Measurements from ENCODE around the gene MEIOSIN. TPM values are rescaled to one million over a fixed set of nuclear protein-coding genes. Genes with fewer than 3 reads are reported as not detected.
A peak's percentile ranks its signal among the peaks of the same experiment; 100 is the strongest.

MEIOSIN gene
- total and polyA plus RNA-seq, 9 of the 15 experiments (the other 6 are each of a cell fraction or from before 2014, with no cell fraction given), result 0.06 to 2.0 (median 0.76) TPM

GRCh38 chr19:45739498-45740439, 6.5 kb downstream of the MEIOSIN start (continued):
- TF ChIP-seq ATF1 (CRISPR knock-in tag; IDR thresholded peaks at IDR 0.05) (no peak), ATF1 (tag; IDR thresholded peaks at IDR 0.05) (peak; percentile 70), HDAC8 (tag; IDR thresholded peaks at IDR 0.05) (peak; percentile 81), CC2D1A (IDR thresholded peaks at IDR 0.05) (no peak; the same call in 1 of the 2 replicates), POLR2G (IDR thresholded peaks at IDR 0.05; ENCODE audit: low read depth, low read length) (peak; percentile 59), ZNF217 (CRISPR knock-in tag; IDR thresholded peaks at IDR 0.05) (no peak), SP2 (IDR thresholded peaks at IDR 0.05; ENCODE audit: extremely low read depth, low read depth, low read length, poor library complexity, severe bottlenecking) (no peak), MBD1 (CRISPR knock-in tag; IDR thresholded peaks at IDR 0.05) (no peak), CBFA2T3 (IDR thresholded peaks at IDR 0.05) (peak; percentile 55), MYBL2 (IDR thresholded peaks at IDR 0.05; ENCODE audit: low read depth) (no peak), MYBL2 (CRISPR knock-in tag; IDR thresholded peaks at IDR 0.05; ENCODE audit: borderline replicate concordance) (no peak), SUPT5H (IDR thresholded peaks at IDR 0.05) (peak; percentile 76), CCNT2 (IDR thresholded peaks at IDR 0.05; ENCODE audit: borderline replicate concordance, extremely low read depth, insufficient read length, low read depth, low read length) (no peak), SMAD2 (IDR thresholded peaks at IDR 0.05; ENCODE audit: low read depth, low read length) (no peak), TRIM24 (IDR thresholded peaks at IDR 0.05) (0 out of 4 replicates have a peak, but pooled peaks of 1 of the 2 experiments have one; percentile 7), NRF1 (conservative IDR thresholded peaks at IDR 0.05 in 1 of 2, IDR thresholded peaks at IDR 0.05 in 1 of 2) (no peak; a peak in 1 of 4 replicates), DPF2 (IDR thresholded peaks at IDR 0.05) (peak; percentile 48), MYC (IDR thresholded peaks at IDR 0.05; ENCODE audit: low read depth, low read length) (peak; percentile 99), MYC (CRISPR knock-in tag; IDR thresholded peaks at IDR 0.05; ENCODE audit: borderline replicate concordance, low read depth) (peak; percentile 84; the same call in 1 of the 2 replicates)
- TF ChIP-seq, protein P1, sequence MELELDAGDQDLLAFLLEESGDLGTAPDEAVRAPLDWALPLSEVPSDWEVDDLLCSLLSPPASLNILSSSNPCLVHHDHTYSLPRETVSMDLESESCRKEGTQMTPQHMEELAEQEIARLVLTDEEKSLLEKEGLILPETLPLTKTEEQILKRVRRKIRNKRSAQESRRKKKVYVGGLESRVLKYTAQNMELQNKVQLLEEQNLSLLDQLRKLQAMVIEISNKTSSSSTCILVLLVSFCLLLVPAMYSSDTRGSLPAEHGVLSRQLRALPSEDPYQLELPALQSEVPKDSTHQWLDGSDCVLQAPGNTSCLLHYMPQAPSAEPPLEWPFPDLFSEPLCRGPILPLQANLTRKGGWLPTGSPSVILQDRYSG (tag; conservative IDR thresholded peaks at IDR 0.05; ENCODE audit: low read depth), result peak; percentile 85
- TF ChIP-seq, protein P2, sequence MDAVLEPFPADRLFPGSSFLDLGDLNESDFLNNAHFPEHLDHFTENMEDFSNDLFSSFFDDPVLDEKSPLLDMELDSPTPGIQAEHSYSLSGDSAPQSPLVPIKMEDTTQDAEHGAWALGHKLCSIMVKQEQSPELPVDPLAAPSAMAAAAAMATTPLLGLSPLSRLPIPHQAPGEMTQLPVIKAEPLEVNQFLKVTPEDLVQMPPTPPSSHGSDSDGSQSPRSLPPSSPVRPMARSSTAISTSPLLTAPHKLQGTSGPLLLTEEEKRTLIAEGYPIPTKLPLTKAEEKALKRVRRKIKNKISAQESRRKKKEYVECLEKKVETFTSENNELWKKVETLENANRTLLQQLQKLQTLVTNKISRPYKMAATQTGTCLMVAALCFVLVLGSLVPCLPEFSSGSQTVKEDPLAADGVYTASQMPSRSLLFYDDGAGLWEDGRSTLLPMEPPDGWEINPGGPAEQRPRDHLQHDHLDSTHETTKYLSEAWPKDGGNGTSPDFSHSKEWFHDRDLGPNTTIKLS (IDR thresholded peaks at IDR 0.05; ENCODE audit: borderline replicate concordance, low read depth), result no peak
- TF ChIP-seq, protein P3, sequence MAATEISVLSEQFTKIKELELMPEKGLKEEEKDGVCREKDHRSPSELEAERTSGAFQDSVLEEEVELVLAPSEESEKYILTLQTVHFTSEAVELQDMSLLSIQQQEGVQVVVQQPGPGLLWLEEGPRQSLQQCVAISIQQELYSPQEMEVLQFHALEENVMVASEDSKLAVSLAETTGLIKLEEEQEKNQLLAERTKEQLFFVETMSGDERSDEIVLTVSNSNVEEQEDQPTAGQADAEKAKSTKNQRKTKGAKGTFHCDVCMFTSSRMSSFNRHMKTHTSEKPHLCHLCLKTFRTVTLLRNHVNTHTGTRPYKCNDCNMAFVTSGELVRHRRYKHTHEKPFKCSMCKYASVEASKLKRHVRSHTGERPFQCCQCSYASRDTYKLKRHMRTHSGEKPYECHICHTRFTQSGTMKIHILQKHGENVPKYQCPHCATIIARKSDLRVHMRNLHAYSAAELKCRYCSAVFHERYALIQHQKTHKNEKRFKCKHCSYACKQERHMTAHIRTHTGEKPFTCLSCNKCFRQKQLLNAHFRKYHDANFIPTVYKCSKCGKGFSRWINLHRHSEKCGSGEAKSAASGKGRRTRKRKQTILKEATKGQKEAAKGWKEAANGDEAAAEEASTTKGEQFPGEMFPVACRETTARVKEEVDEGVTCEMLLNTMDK (IDR thresholded peaks at IDR 0.05; ENCODE audit: borderline replicate concordance, insufficient read depth, low read depth, low read length, poor library complexity, severe bottlenecking), result no peak
